Mesenchymal stem cell (in vitro differentiated cells and primary cell): Measurements from ENCODE around the gene GIGYF2.

Experiments
- DNase-seq: peaks from one replicate; pipeline ENCODE4 v3.0.0-alpha.2; 2013
- H2AFZ ChIP-seq: one replicate; pipeline ENCODE4 v1.6.1; 2013; ENCODE audit warnings: low read depth, mild to moderate bottlenecking, control low read depth, inconsistent platforms, low read length, moderate library complexity
- H2AK5ac ChIP-seq: 2 replicates; pipeline ENCODE4 v1.6.1; 2013; ENCODE audit warnings: low read length, moderate library complexity, mild to moderate bottlenecking, inconsistent platforms; ENCODE audit not compliant: severe bottlenecking
- H2BK120ac ChIP-seq: one replicate; pipeline ENCODE4 v1.6.1; 2013; ENCODE audit warnings: low read depth, mild to moderate bottlenecking, inconsistent platforms, low read length, moderate library complexity
- H2BK12ac ChIP-seq, 2 experiments: one replicate each; pipeline ENCODE4 v1.6.1; 2013; ENCODE audit warnings: inconsistent platforms in 2 of 2, low read length in 2 of 2, mild to moderate bottlenecking in 2 of 2, moderate library complexity in 2 of 2, control low read depth in 1 of 2
- H2BK15ac ChIP-seq: one replicate; pipeline ENCODE4 v1.6.1; 2013; ENCODE audit warnings: mild to moderate bottlenecking, low read depth, inconsistent platforms; ENCODE audit not compliant: poor library complexity, severe bottlenecking
- H2BK5ac ChIP-seq: 2 replicates; pipeline ENCODE4 v1.6.1; 2013; ENCODE audit warnings: low read depth, mild to moderate bottlenecking, low read length, control low read depth, inconsistent platforms; ENCODE audit not compliant: poor library complexity, severe bottlenecking
- H3K14ac ChIP-seq, 2 experiments: one replicate each; pipeline ENCODE4 v1.6.1; 2013; ENCODE audit warnings: inconsistent platforms in 2 of 2, low read length in 2 of 2, control low read depth in 1 of 2, mild to moderate bottlenecking in 1 of 2, moderate library complexity in 1 of 2
- H3K18ac ChIP-seq, 2 experiments: one replicate each; pipeline ENCODE4 v1.6.1; 2013; ENCODE audit warnings: inconsistent platforms in 2 of 2, low read length in 2 of 2, control low read depth in 1 of 2, low read depth in 1 of 2, mild to moderate bottlenecking in 1 of 2
- H3K23ac ChIP-seq, 2 experiments: one replicate each; pipeline ENCODE4 v1.6.1; 2013; ENCODE audit warnings: inconsistent platforms in 2 of 2, low read length in 2 of 2, mild to moderate bottlenecking in 2 of 2, moderate library complexity in 2 of 2, control low read depth in 1 of 2
- H3K27ac ChIP-seq: 2 replicates; pipeline ENCODE4 v1.5.1; 2013; ENCODE audit warnings: mild to moderate bottlenecking, moderate library complexity, low read length, control low read depth, inconsistent platforms; ENCODE audit not compliant: poor library complexity, severe bottlenecking
- H3K27me3 ChIP-seq, 2 experiments: 2 replicates each; pipeline versions ENCODE4 v1.6.1 to v1.7.0; 2013; ENCODE audit warnings: low read length in 2 of 2, mild to moderate bottlenecking in 2 of 2, moderate library complexity in 2 of 2, control low read depth in 1 of 2, inconsistent platforms in 1 of 2; ENCODE audit not compliant: control insufficient read depth in 1 of 2, insufficient read depth in 1 of 2
- H3K36me3 ChIP-seq, 2 experiments: 2 replicates each; pipeline versions ENCODE4 v1.6.1 to v1.7.0; 2013; ENCODE audit warnings: low read length in 2 of 2, control low read depth in 1 of 2, inconsistent platforms in 1 of 2, low read depth in 1 of 2, mild to moderate bottlenecking in 1 of 2; ENCODE audit not compliant: insufficient read depth in 2 of 2, control insufficient read depth in 1 of 2
- H3K4ac ChIP-seq, 2 experiments: one replicate each; pipeline ENCODE4 v1.6.1; 2013; ENCODE audit warnings: inconsistent platforms in 2 of 2, low read length in 2 of 2, mild to moderate bottlenecking in 2 of 2, moderate library complexity in 2 of 2, control low read depth in 1 of 2, low read depth in 1 of 2
- H3K4me1 ChIP-seq: 2 replicates; pipeline ENCODE4 v1.6.1; 2013; ENCODE audit warnings: low read depth, low read length, control low read depth; ENCODE audit not compliant: control insufficient read depth, insufficient read depth
- H3K4me2 ChIP-seq: 2 replicates; pipeline ENCODE4 v1.6.1; 2013; ENCODE audit warnings: low read length, mild to moderate bottlenecking, inconsistent platforms; ENCODE audit not compliant: poor library complexity, severe bottlenecking
- H3K4me3 ChIP-seq, 2 experiments: 2 replicates each; pipeline versions ENCODE4 v1.5.1 to v1.7.0; 2013; ENCODE audit warnings: low read length in 2 of 2, mild to moderate bottlenecking in 2 of 2, control low read depth in 1 of 2, low read depth in 1 of 2; ENCODE audit not compliant: insufficient read depth in 1 of 2
- H3K79me1 ChIP-seq: replicated peaks from 2 replicates; pipeline ENCODE4 v1.6.1; 2013; ENCODE audit warnings: mild to moderate bottlenecking, control low read depth, low read length, inconsistent platforms; ENCODE audit not compliant: poor library complexity, severe bottlenecking
- H3K9ac ChIP-seq: 2 replicates; pipeline ENCODE4 v1.7.0; 2013; ENCODE audit warnings: mild to moderate bottlenecking, low read length, moderate library complexity
- H3K9me3 ChIP-seq: 2 replicates; pipeline ENCODE4 v1.7.0; 2013; ENCODE audit warnings: mild to moderate bottlenecking, low read length; ENCODE audit not compliant: control insufficient read depth
- H4K8ac ChIP-seq: one replicate; pipeline ENCODE4 v1.6.1; 2013; ENCODE audit warnings: inconsistent platforms, mild to moderate bottlenecking, low read length, moderate library complexity
- H4K91ac ChIP-seq: one replicate; pipeline ENCODE4 v1.6.1; 2013; ENCODE audit warnings: mild to moderate bottlenecking, low read length, inconsistent platforms
- WGBS: methylation state at CpG from one replicate; pipeline ENCODE4 v1.1.7; 2013; ENCODE audit warnings: mixed read lengths; 5-methylcytosine and 5-hydroxymethylcytosine counted together

The GIGYF2 gene

DNA sequence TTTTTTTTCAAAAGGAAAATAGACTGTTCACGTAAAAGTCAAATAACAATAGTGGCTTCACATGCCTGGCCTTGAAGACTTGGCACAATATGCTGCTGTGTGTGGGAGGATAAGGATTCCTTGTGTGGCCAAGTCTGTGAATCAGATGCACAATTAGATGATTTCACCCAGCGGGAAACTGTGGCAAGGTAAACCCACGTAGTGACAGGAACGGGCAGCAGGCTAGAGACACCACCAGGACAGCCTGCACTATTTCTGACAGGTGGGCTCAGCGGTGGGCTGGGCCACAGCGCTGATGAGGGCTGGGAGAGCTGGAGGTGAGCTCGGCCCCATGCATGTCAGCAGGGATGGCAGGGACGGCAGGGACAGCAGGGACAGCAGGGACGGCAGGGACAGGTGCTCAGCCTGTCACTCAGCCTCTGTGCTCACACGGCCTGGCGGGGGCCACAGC lies 194.5 kb downstream of the GIGYF2 start:
- no peak overlapping the region for H3K4ac ChIP-seq
- H3K9me3 ChIP-seq = no peaks in the 10 kb centered on the region
- no peak overlapping the region for H3K27ac ChIP-seq
- H4K8ac ChIP-seq = no peak overlapping the region
- DNase-seq = no peak
- H2BK120ac ChIP-seq = no peak overlapping the region
- H3K14ac ChIP-seq = no peak overlapping the region
- peaks cover 18% of the 10 kb centered on the region for H3K4me1 ChIP-seq
- no peak overlapping the region for H3K18ac ChIP-seq
- no peak overlapping the region for H3K23ac ChIP-seq
- H2BK15ac ChIP-seq = no peak overlapping the region
- no peak overlapping the region for H2BK12ac ChIP-seq
- H3K9ac ChIP-seq = no peak overlapping the region
- H3K79me1 ChIP-seq = no peaks in the 10 kb centered on the region
- H2AFZ ChIP-seq = no peak overlapping the region
- H4K91ac ChIP-seq = no peak overlapping the region
- H3K4me2 ChIP-seq = no peak overlapping the region
- no peaks in the 10 kb centered on the region for H3K36me3 ChIP-seq
- H2BK5ac ChIP-seq = no peak overlapping the region
- H3K27me3 ChIP-seq = peaks cover 0 to 32% of the 10 kb centered on the region in 2 experiments
- no peak overlapping the region for H3K4me3 ChIP-seq
- H2AK5ac ChIP-seq = no peak overlapping the region
- 79% methylated on average over 11 of the region's 11 CpGs for WGBS

DNA sequence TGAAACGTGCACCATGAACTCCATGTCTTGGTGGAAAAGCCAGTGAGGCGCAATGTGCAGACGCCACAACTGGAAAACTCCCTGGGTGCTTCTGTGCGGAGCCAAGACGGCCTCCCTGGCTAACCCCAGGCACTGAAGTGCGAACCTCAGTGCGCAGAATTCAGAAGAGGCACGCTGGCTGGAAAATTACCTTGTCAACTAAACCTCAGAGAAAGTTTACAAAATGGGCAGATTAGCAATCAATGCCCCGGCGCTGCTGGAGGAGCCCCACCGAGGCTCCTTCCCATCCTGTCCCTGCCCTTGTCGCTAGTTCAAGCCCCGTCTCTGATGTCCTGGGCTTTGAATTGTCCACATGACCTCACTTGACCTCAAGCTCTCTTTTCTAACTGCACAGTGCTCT lies 195.1 kb downstream of the GIGYF2 start:
- Histone ChIP-seq H2BK12ac (no peak overlapping the region), H3K36me3 (no peaks in the 10 kb centered on the region), H2AFZ (no peak overlapping the region), H3K14ac (no peak overlapping the region), H3K4ac (no peak overlapping the region), H3K79me1 (no peaks in the 10 kb centered on the region), H2BK5ac (no peak overlapping the region), H2BK120ac (no peak overlapping the region), H3K27me3 (peaks cover 0 to 26% of the 10 kb centered on the region in 2 experiments), H3K27ac (no peak overlapping the region), H3K4me2 (no peak overlapping the region), H3K18ac (no peak overlapping the region), H2AK5ac (no peak overlapping the region), H3K9me3 (no peaks in the 10 kb centered on the region), H3K23ac (no peak overlapping the region), H3K4me1 (peaks cover 18% of the 10 kb centered on the region), H4K91ac (no peak overlapping the region), H4K8ac (no peak overlapping the region), H3K4me3 (no peak overlapping the region), H2BK15ac (no peak overlapping the region), H3K9ac (no peak overlapping the region)
- 93% methylated on average over 13 of the region's 13 CpGs for WGBS
- no peak for DNase-seq

DNA sequence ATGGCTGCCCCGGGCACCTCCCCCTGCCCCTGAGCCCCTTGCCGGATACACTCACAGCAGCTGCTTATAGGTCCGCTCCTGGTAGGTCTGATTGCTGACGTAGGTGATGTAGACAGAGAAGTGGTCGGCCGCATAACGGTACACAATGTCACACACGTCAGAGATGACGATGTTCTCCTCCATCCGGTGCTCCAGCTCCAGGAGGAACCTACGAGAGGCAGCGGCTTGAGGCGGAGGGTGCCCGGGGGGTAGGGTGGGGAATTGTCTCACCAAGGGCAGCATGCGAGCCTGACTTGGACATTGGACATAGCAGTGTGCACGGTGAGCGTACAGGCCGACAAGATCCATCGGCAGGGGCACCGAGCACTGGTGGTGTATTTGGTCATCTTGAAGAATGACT lies 195.7 kb downstream of the GIGYF2 start:
- Histone ChIP-seq H3K4me3 (no peak overlapping the region), H3K9me3 (no peaks in the 10 kb centered on the region), H3K4me2 (no peak overlapping the region), H2BK120ac (no peak overlapping the region), H3K14ac (no peak overlapping the region), H2BK12ac (no peak overlapping the region), H3K4me1 (peaks cover 18% of the 10 kb centered on the region), H2BK15ac (no peak overlapping the region), H2AFZ (no peak overlapping the region), H3K23ac (no peak overlapping the region), H2BK5ac (no peak overlapping the region), H3K4ac (no peak overlapping the region), H3K36me3 (no peaks in the 10 kb centered on the region), H2AK5ac (no peak overlapping the region), H3K27ac (no peak overlapping the region), H3K9ac (no peak overlapping the region), H4K91ac (no peak overlapping the region), H4K8ac (no peak overlapping the region), H3K79me1 (no peaks in the 10 kb centered on the region), H3K18ac (no peak overlapping the region), H3K27me3 (peaks cover 0 to 22% of the 10 kb centered on the region in 2 experiments)
- DNase-seq = no peak
- 96% methylated on average over 20 of the region's 20 CpGs for WGBS

DNA sequence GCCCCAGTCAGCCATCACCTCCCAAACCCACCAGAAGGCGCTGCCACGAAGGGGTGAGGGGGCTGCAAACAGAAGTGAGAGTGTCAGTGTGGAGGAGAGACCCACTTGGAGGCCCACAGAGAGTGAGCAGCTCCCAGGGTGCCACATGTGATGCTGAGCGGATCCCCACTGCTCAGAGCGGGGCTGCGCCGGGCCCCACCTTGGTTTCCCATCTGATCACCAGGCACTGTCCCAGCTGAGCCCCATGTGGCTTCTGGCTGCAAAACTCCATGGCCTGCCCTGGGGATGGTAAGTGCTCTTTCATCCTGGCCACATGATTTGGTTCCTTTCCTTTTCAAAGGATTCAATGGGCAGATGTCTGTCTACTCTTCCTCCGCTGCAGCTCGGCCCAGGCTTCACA lies 196.7 kb downstream of the GIGYF2 start:
- no peak overlapping the region for H4K91ac ChIP-seq
- no peak overlapping the region for H2AFZ ChIP-seq
- H3K27me3 ChIP-seq = peaks cover 0 to 22% of the 10 kb centered on the region in 2 experiments
- no peak overlapping the region for H3K18ac ChIP-seq
- WGBS = 90% methylated on average over 6 of the region's 8 CpGs
- no peak overlapping the region for H4K8ac ChIP-seq
- H2BK120ac ChIP-seq = no peak overlapping the region
- no peak overlapping the region for H2BK5ac ChIP-seq
- H3K27ac ChIP-seq = no peak overlapping the region
- no peaks in the 10 kb centered on the region for H3K36me3 ChIP-seq
- H3K9ac ChIP-seq = no peak overlapping the region
- no peak overlapping the region for H2BK12ac ChIP-seq
- H3K4me3 ChIP-seq = no peak overlapping the region
- H2AK5ac ChIP-seq = no peak overlapping the region
- peaks cover 13% of the 10 kb centered on the region for H3K4me1 ChIP-seq
- no peak for DNase-seq
- H3K14ac ChIP-seq = no peak overlapping the region
- H3K23ac ChIP-seq = no peak overlapping the region
- H3K4ac ChIP-seq = no peak overlapping the region
- no peaks in the 10 kb centered on the region for H3K79me1 ChIP-seq
- no peak overlapping the region for H3K4me2 ChIP-seq
- H2BK15ac ChIP-seq = no peak overlapping the region
- H3K9me3 ChIP-seq = no peaks in the 10 kb centered on the region
